T-helper 9 cell (primary cell): ENCODE results near the gene HELQ.
"Not testable (repeated sequence)": the region's sequence is repeated elsewhere in the genome, so short reads cannot be mapped to it uniquely, and the experiment has no call there.

ENCODE experiments used
- DNase-seq: peaks from one replicate; pipeline ENCODE4 v3.0.0-alpha.2; 2020
- total RNA-seq, 2 donors: gene quantifications; one replicate each; lab custom pipeline; 2026; lab: John Stamatoyannopoulos, UW

Gene HELQ, protein sequence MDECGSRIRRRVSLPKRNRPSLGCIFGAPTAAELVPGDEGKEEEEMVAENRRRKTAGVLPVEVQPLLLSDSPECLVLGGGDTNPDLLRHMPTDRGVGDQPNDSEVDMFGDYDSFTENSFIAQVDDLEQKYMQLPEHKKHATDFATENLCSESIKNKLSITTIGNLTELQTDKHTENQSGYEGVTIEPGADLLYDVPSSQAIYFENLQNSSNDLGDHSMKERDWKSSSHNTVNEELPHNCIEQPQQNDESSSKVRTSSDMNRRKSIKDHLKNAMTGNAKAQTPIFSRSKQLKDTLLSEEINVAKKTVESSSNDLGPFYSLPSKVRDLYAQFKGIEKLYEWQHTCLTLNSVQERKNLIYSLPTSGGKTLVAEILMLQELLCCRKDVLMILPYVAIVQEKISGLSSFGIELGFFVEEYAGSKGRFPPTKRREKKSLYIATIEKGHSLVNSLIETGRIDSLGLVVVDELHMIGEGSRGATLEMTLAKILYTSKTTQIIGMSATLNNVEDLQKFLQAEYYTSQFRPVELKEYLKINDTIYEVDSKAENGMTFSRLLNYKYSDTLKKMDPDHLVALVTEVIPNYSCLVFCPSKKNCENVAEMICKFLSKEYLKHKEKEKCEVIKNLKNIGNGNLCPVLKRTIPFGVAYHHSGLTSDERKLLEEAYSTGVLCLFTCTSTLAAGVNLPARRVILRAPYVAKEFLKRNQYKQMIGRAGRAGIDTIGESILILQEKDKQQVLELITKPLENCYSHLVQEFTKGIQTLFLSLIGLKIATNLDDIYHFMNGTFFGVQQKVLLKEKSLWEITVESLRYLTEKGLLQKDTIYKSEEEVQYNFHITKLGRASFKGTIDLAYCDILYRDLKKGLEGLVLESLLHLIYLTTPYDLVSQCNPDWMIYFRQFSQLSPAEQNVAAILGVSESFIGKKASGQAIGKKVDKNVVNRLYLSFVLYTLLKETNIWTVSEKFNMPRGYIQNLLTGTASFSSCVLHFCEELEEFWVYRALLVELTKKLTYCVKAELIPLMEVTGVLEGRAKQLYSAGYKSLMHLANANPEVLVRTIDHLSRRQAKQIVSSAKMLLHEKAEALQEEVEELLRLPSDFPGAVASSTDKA
- 38.4 to 47.4 reads per million in 2 donors for total RNA-seq

DNA sequence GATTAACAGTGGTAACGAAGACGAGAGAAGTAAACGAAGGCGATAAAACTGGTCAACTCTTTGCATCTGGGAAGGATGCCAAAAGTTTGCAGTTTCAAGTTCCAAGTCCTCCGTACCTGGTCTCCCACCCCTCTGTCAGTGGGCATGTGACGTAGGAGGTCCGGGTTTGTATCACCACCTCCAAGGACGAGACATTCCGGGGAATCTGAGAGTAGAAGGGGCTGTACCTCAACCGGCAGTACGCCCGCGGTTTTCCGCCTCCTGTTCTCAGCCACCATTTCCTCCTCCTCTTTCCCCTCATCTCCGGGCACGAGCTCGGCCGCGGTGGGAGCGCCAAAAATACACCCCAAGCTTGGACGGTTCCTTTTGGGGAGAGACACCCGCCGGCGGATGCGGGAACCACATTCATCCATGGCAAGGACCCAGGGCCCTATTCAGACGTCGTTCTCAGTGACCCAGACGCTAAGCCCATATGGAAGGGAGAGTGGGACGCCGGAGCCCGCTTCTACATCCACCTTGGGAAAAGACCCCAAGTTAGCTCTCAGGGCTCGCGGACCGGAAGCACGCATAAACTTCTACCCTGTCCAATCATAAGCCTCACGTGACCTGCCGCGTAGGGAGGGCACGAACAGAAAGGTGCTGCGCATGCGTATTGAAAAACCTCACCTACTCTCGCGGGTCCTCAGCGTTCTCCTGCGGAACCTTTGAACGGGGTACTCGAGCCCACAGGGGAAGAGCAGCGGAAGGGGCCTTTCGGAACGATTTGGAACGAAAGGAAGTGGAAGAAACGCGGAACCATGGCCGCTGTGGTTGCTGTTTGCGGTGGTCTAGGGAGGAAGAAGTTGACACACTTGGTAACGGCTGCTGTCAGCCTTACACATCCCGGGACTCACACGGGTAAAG is at the start of gene HELQ, which contains the start of gene MRPS18C:
HELQ (minus strand) TSS at position 543 of the 903 bp plus-strand sequence; CDS start at position 413, 130 bp downstream.
MRPS18C (plus strand) TSS at position 778 of the 903 bp plus-strand sequence; CDS start at position 798, 20 bp downstream.
- peak; percentile 85 for DNase-seq

DNA sequence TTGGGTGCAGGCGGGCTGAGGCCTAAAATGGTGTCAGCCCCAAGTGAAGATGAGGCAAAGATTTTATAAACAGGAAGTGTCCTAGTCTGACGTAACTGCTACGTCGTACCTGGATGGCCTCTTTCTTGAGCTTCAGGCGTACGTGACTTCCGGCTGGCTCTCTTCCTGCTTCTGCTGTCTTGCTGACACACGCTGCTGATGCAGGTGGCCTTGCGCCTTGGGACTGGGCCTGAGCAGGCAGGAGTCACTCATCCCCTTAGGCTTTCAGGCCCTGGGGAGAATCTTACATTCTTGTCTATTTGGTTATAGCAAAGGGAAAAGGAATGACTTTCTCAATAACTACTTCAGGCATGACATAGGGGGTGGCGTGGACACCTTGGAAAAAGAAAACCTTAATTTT is 49.4 kb upstream of the HELQ start:
- DNase-seq, result no peak

- no peak for DNase-seq
These were observed 48.9 kb upstream of the HELQ start for GRCh38 chr4:83504503-83504902.

- no peak for DNase-seq
These were observed 48.4 kb upstream of the HELQ start for GRCh38 chr4:83503974-83504373.

DNA sequence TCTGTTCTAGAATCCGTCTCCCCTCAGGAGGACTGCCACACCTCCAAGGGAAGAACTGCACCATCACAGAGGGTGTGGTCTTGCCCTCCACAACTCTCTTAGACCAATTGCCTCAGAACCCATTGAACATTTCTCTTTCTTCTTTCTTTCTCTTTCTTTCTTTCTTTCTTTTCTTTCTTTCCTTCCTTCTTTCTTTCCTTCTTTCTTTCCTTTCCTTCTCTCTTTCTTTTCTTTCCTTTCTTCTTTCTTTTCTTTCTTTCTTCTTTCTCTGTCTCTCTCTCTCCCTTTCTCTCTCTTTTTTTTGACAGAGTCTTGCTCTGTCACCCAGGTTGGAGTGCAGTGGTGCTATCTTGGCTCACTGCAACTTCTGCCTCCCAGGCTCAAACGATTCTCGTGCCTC is 46.0 kb upstream of the HELQ start:
- DNase-seq, result not testable (repeated sequence)

GRCh38 chr4:83498187-83498586 is 42.6 kb upstream of the HELQ start:
- DNase-seq, result no peak

- not testable (repeated sequence) for DNase-seq
These were observed 40.7 kb upstream of the HELQ start for GRCh38 chr4:83496085-83496917.

DNA sequence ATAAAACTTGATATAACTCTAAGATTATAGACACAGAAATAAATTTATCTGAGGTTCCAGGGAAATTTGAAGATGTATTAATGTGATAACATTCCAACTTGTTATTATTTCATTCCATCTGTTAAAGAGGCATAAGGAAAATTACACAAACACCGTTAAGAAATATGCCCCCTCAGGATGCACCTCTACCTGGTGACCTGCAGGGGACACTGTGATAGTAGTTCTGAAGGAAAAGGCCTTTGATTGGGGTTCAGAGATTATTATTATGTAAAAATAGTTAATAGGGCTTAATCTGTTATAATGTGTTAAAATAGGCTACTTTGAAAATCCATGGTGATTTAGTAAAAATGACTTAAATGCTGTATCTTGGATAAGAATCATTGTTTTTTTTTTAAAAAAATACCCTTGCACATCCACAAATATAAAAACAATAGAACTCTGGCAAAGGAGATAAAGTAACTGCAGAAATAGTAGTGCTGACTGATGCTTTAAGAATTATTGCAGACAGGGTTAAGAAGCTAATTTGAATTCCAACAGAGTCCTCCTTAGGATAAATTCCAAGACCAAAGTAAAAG is 35.3 kb upstream of the HELQ start:
- no peak for DNase-seq

GRCh38 chr4:83489711-83490326 is 34.2 kb upstream of the HELQ start:
- no peak for DNase-seq

DNA sequence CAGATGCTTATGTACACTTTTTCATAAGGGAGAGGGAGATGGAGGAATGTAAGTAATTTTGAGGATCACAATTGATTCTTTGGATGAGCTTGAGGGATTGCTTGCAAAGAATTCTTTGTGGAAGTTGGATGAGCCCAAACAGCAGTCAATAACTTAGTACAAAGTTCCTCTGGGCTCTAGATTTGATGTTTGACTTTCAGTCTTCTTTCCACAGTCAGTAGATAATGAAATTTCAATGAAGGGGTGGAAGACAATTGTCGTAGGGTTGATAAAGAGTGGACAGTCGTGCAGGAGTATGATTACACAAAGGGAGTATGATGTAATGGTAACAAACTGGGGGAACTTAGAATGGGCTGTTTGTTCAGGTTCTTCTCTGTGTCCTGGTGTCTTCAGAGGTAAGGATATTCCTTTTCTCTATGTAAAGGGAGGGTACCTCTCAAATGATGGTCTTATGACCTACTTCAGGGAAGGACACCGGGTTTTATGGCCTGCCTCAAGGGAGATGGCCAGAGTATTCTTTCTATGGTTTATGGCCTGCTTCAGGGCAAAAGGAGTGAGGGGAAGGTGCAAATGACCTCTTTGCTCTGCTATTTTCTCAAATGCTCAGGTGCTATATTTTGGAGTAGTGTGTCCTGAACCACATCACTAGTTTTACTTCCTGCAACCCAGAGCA is 31.0 kb upstream of the HELQ start:
- no peak for DNase-seq

- peak; percentile 93 for DNase-seq
These were observed 29.2 kb upstream of the HELQ start, which contains the start of gene ABRAXAS1 for GRCh38 chr4:83484500-83485461. Gene ABRAXAS1, minus strand, starts transcription at chr4:83485100. Its CDS starts 28 bp downstream, at chr4:83485072.

DNA sequence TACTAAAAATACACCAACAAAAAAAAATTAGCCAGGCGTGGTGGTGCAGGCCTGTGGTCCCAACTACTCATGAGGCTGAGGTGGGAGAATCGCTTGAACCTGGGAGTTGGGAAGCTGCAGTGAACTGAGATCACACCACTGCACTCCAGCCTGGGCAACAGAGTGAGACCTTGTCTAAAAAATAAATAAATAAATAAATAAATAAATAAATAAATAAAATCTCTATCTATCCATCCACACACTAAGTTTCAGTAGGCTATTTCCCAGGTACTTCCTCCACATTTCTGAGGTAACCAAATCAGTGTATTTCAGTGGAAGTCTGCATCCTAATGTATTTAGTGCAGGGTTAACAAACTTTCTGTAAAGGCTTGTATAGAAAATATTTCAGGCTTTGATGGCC is 18.3 kb upstream of the HELQ start:
- DNase-seq, result no peak

DNA sequence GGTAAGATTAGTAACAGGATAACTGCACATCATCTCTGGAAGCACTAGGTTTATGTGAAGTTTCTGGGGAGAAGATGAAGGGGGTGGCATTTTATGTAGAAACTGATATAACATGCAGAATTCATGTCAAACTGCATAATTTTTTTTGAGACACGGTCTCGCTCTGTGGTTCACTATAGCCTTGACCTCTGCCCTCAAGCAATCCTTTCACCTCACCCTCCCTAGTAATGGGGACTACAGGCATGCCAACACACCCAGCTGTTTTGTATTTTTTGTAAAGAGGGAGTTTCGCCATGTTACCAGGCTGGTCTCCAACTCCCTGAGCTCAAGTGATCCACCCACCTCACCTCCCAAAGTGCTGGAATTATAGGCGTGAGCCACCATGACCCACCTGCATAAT is 17.8 kb upstream of the HELQ start:
- DNase-seq, result no peak

- no peak for DNase-seq
These were observed 520 bp upstream of the HELQ start for GRCh38 chr4:83456184-83456501.

DNA sequence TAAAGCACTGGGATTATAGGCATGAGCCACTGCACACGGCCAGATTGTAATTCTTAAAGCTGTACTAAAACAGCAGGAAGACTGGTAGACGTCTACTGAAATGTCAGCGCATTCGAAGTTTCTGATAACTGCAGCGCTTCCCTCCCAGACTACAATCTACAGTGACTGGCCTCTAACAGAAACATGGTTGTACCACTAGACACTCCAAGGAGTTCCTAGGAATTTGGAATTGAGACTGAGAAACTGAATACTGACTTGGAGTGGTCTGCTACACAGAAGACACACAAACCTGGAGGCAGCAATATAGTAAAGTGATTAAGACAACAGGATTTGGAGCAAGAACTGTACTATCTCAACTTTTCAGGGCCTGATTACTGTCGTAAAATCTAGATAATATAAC is 937 bp downstream of the HELQ start:
- DNase-seq, result no peak

GRCh38 chr4:83449009-83449408 is 6.6 kb downstream of the HELQ start:
- DNase-seq, result no peak

DNA sequence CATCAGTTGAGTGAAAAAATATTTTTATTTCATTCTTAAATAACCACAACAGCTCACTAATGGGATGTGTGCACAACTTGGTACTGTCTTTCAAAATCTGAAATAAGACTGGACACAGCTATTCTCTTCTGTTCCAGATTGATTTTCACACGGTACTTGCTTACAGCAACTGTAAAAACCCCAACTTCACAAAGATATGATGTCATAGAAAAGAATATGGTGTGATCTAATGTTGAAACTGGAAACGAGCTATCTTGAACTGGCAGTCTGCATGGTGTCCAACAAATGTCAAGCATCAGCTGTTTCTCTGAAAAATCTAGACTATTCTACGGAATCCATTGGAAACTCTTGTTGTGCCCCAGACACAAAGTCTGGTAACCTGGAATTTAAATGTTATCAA is 14.7 kb downstream of the HELQ start:
- DNase-seq, result no peak

GRCh38 chr4:83440148-83440814 is 15.3 kb downstream of the HELQ start:
- DNase-seq, result no peak
